Mucosa of rectum (tissue), 2 donors: ENCODE data around the gene TTC27.

Source experiments
- H3K27ac ChIP-seq, 2 donors: one replicate each; pipeline ENCODE4 v1.7.0; 2013; ENCODE audit warnings: inconsistent platforms in 2 of 2, low read depth in 2 of 2, low read length in 2 of 2
- H3K27me3 ChIP-seq, 2 donors: one replicate each; pipeline ENCODE4 v1.7.0; 2013; ENCODE audit warnings: low read length in 2 of 2; ENCODE audit not compliant: control insufficient read depth in 2 of 2, insufficient read depth in 2 of 2
- H3K36me3 ChIP-seq, 2 donors: one replicate each; pipeline ENCODE4 v1.7.0; 2013; ENCODE audit warnings: low read length in 2 of 2; ENCODE audit not compliant: control insufficient read depth in 2 of 2, insufficient read depth in 2 of 2
- H3K4me1 ChIP-seq, 2 donors: one replicate each; pipeline ENCODE4 v1.7.0; 2013; ENCODE audit warnings: low read length in 2 of 2, mild to moderate bottlenecking in 1 of 2; ENCODE audit not compliant: control insufficient read depth in 2 of 2, insufficient read depth in 2 of 2
- H3K4me3 ChIP-seq, 2 donors: one replicate each; pipeline ENCODE4 v1.7.0; 2013; ENCODE audit warnings: low read length in 2 of 2
- H3K9ac ChIP-seq, 2 donors: one replicate each; pipeline ENCODE4 v1.7.0; 2013; ENCODE audit warnings: low read length in 2 of 2, low read depth in 1 of 2, mild to moderate bottlenecking in 1 of 2
- H3K9me3 ChIP-seq, 2 donors: one replicate each; pipeline ENCODE4 v1.7.0; 2013; ENCODE audit warnings: low read length in 2 of 2; ENCODE audit not compliant: control insufficient read depth in 2 of 2
- donor health status: healthy.
- donor health status: Normal muscosa, but diverticular disease.

Gene TTC27

DNA sequence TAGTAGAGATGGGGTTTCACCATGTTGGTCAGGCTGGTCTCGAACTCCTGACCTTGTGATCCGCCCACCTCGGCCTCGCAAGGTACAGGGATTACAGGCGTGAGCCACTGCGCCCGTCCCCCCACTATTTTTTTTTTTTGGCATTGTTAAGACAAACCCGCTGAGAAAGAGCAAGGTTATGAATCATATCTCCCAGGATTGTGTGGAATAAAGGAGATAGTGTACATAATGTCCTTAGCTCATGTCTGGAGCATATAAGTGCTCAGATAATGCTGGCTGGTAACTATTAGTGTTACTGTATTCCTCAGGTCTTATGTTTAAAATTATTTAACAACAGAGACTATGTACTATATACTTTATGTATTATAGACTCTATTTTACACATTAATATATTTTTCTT, 36.0 kb downstream of the TTC27 start:
- no peak overlapping the region for H3K27ac ChIP-seq
- no peak overlapping the region for H3K9ac ChIP-seq
- H3K36me3 ChIP-seq: no peaks in the 10 kb centered on the region
- H3K27me3 ChIP-seq: no peaks in the 10 kb centered on the region
- no peaks in the 10 kb centered on the region for H3K9me3 ChIP-seq
- no peaks in the 10 kb centered on the region for H3K4me1 ChIP-seq
- no peak overlapping the region for H3K4me3 ChIP-seq

DNA sequence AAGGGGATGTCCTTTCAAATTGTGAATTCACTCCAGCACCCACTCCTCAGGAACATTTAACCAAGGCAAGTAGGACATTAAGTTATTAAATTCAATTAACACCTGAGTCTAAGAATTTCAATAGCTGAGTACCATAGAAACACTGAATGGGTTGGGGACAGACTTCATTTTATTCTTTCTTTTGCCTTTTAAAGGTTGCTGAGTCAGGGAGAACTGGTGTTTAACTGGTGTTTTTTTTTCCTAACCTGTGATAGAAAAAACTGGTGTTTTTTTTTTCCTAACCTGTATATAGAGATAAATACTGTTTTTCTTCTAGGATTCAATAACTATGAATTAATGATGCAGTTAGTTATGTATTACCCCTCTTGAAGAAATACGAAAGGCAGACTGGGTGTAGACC, 38.9 kb downstream of the TTC27 start:
- H3K27ac ChIP-seq: no peak overlapping the region
- no peaks in the 10 kb centered on the region for H3K27me3 ChIP-seq
- H3K4me3 ChIP-seq: no peak overlapping the region
- no peak overlapping the region for H3K9ac ChIP-seq
- no peaks in the 10 kb centered on the region for H3K4me1 ChIP-seq
- H3K36me3 ChIP-seq: no peaks in the 10 kb centered on the region
- H3K9me3 ChIP-seq: no peaks in the 10 kb centered on the region

DNA sequence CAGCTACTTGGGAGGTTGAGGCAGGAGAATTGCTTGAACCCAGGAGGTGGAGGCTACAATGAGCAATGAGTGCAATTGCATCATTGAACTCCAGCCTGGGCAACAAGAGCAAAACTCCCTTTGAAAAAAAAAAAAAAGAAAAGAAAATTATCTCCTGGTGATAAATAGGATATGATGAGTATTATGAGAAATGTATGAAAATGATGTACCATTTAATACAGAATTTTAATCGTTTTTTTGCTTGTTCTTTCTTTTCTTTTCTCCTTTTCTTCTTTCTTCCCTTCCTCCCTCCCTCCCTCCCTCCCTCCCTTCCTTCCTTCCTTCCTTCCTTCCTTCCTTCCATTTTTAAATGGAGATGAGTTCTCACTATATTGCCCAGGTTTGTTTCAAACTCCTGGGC, 40.4 kb downstream of the TTC27 start:
- no peak overlapping the region for H3K27ac ChIP-seq
- H3K9ac ChIP-seq: no peak overlapping the region
- no peaks in the 10 kb centered on the region for H3K27me3 ChIP-seq
- no peaks in the 10 kb centered on the region for H3K9me3 ChIP-seq
- no peaks in the 10 kb centered on the region for H3K4me1 ChIP-seq
- no peak overlapping the region for H3K4me3 ChIP-seq
- peaks cover 0 to 6% of the 10 kb centered on the region in 2 donors for H3K36me3 ChIP-seq

DNA sequence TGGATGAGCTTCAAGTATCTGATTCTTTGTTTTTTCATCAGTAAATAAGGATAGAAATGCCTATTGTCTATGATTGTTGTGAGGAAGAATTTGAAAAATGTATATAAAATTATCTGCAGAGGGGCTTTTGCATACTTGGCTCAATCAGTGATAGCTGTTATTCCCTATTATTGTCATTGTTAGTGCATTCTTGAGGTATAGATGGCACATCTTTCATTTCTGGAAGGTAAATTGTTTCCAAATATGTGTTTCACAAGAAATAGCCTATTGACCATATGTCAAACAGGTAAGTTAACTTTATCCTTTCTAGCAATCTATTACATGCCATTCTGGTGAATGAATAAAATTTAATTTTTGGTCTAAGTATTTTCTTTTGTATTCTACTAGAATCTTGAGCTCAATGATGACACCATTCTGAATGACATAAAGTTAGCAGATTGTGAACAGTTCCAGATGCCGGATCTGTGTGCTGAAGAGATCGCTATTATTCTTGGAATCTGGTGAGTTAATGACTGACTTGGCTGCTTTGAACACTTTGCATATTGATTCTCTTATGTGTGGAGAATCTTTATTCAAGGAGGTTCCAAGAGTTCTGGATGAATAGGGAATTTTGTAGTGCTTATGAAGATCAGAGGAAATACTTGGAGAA, 44.2 kb downstream of the TTC27 start:
- Histone ChIP-seq H3K4me1 (no peaks in the 10 kb centered on the region), H3K27ac (no peak overlapping the region), H3K4me3 (no peak overlapping the region), H3K27me3 (no peaks in the 10 kb centered on the region), H3K9ac (no peak overlapping the region), H3K9me3 (no peaks in the 10 kb centered on the region), H3K36me3 (peaks cover 6% of the 10 kb centered on the region in 2 donors)

DNA sequence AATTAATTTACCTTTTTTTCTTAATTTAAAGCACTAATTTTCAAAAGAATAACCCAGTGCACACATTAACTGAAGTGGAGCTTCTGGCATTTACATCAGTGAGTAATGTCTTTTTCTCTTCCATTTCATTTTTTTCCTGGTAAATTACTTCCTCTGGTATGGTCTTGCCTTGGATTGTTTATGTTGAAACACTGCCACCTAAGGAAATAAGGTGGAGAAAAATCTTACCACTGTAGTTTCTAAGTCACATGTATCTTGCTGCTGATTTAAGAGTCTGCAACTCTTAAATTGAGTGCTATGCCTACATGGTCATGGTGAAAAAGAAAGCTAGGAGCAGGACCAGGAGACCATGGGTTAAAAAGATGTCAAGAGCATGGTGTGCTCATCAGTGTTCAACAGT, 51.0 kb downstream of the TTC27 start:
- H3K27me3 ChIP-seq: no peaks in the 10 kb centered on the region
- peaks cover 0 to 3% of the 10 kb centered on the region in 2 donors for H3K36me3 ChIP-seq

DNA sequence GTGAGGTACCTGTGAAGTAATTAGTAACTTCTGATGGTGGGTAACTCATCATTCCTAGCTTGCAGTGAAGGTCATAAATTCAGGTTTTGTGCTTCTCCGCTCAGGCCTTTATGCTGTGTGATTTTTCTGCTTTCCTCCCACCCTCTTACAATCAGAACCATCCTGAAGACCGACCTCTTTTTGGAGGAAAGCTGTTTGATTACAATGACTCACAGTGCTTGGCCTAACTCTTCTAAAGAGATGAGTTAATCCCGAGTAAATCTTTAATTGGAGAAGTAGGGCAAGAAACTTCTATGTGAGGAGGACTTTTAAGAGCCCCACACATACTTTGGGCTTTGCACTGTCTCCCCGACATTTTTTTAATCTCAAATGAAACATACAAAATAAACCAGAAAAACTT, 53.1 kb downstream of the TTC27 start:
- H3K9ac ChIP-seq: no peak overlapping the region
- H3K36me3 ChIP-seq: no peaks in the 10 kb centered on the region
- no peaks in the 10 kb centered on the region for H3K27me3 ChIP-seq
- no peaks in the 10 kb centered on the region for H3K4me1 ChIP-seq
- H3K4me3 ChIP-seq: no peak overlapping the region
- H3K9me3 ChIP-seq: no peaks in the 10 kb centered on the region
- H3K27ac ChIP-seq: no peak overlapping the region

More for the DNA sequence above, 51.0 kb downstream of the TTC27 start:
- no peaks in the 10 kb centered on the region for H3K9me3 ChIP-seq
- no peak overlapping the region for H3K9ac ChIP-seq
- no peak overlapping the region for H3K27ac ChIP-seq
- no peak overlapping the region for H3K4me3 ChIP-seq
- H3K4me1 ChIP-seq: no peaks in the 10 kb centered on the region

DNA sequence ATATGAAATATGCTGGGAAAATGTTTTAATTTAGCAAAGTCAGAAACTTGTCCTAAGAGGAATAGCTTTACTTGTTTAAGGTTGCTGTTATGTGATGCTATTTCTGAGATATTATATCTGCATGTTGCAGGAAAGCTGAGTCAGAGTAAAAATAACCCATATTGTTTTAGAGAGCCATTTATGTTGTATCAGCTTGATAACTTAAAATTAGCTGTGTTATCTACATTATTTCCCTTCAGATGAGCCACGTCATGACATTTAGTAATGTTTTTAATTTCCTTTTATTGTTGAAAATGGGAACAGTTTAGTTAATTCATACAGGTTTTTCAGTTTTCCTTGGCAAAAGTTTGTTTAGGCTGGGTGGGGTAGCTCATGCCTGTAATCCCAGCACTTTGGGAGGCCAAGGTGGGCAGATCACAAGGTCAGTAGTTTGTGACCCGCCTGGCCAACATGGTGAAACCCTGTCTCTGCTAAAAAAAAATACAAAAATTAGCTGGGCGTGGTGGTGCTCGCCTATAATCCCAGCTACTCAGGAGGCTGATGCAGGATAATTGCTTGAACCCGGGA, 55.8 kb downstream of the TTC27 start:
- Histone ChIP-seq H3K36me3 (no peaks in the 10 kb centered on the region), H3K4me1 (no peaks in the 10 kb centered on the region), H3K9me3 (no peaks in the 10 kb centered on the region), H3K27me3 (no peaks in the 10 kb centered on the region), H3K27ac (no peak overlapping the region), H3K4me3 (no peak overlapping the region), H3K9ac (no peak overlapping the region)

DNA sequence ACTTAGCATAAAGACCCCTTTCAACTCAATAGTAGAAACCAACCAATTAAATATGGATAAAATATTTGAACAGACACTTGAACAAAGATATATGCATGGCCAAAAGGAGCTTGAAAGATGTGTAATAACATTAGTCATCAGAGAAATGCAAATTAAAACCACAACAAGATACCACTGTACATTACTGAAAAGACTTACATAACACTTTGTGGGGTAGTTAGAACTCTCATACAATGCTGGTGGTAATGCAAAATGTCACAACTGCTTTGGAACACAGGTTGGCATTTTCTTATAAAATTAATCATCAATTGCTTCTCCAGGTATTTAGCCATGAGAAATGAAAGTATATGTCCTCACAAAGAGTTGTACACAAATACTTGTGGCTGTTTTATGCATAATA, 60.7 kb downstream of the TTC27 start:
- no peaks in the 10 kb centered on the region for H3K27me3 ChIP-seq
- H3K4me1 ChIP-seq: no peaks in the 10 kb centered on the region
- H3K9ac ChIP-seq: no peak overlapping the region
- no peaks in the 10 kb centered on the region for H3K9me3 ChIP-seq
- no peaks in the 10 kb centered on the region for H3K36me3 ChIP-seq
- no peak overlapping the region for H3K27ac ChIP-seq
- no peak overlapping the region for H3K4me3 ChIP-seq

DNA sequence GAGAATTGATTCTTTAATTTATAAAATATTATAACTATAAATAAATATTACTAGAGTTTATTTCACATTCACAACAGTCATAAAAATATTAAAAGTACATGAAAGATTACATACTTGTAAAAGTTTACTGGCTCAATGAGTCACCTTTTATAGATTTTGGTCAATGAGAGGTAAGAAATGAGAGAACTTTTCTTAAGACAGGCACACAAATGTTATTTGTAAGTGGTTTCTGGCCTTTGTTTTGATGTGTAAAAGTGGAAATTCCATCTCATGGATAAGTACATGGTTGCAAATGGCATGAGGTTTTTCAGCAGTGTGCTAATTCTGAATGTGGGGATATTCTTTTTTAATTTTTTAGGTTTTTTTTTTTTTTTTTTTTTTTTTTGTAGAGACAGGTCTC, 63.8 kb downstream of the TTC27 start:
- Histone ChIP-seq H3K4me1 (no peaks in the 10 kb centered on the region), H3K9me3 (no peaks in the 10 kb centered on the region), H3K27ac (no peak overlapping the region), H3K9ac (no peak overlapping the region), H3K27me3 (no peaks in the 10 kb centered on the region), H3K4me3 (no peak overlapping the region), H3K36me3 (no peaks in the 10 kb centered on the region)

DNA sequence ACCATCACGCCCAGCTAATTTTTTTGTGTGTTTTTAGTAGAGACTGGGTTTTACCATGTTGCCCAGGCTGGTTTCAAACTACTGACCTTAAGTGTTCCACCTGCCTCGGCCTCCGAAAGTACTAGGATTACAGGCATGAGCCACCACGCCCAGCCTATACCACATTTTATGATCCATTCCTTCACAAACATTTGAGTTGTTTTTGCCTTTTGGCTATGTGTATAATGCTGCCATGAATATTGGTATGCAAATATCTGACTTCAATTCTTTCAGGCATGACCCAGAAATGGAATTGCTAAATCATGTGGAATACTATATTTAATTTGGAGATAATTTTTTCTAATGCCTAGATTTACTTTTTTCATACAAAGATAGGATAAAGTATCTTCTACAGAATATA, 68.6 kb downstream of the TTC27 start:
- Histone ChIP-seq H3K27me3 (no peaks in the 10 kb centered on the region), H3K36me3 (no peaks in the 10 kb centered on the region), H3K27ac (no peak overlapping the region), H3K9me3 (no peaks in the 10 kb centered on the region), H3K4me1 (no peaks in the 10 kb centered on the region), H3K4me3 (no peak overlapping the region), H3K9ac (no peak overlapping the region)
